ENCODE results near the gene NDUFAF3.

The NDUFAF3 gene

GRCh38 chr3:49029563-49029884 lies 7.6 kb downstream of the NDUFAF3 start:
- TF ChIP-seq CTCF (IDR thresholded peaks at IDR 0.05; ENCODE audit: borderline replicate concordance, control extremely low read depth, extremely low read depth, insufficient read depth, missing control alignments), result no peak
- DNase-seq (ENCODE audit: low spot score), result no peak
- in situ Hi-C loops (cut with MboI; ENCODE audit: low sequenced_read_pairs, unreplicated experiment), result no loop called here

- no peak for TF ChIP-seq CTCF (IDR thresholded peaks at IDR 0.05; ENCODE audit: borderline replicate concordance, control extremely low read depth, extremely low read depth, insufficient read depth, missing control alignments)
- in situ Hi-C loops (cut with MboI; ENCODE audit: low sequenced_read_pairs, unreplicated experiment), result no loop called here
- DNase-seq (ENCODE audit: low spot score), result no peak
Observed at GRCh38 chr3:49030321-49030720, 8.4 kb downstream of the NDUFAF3 start.

GRCh38 chr3:49032646-49033304 lies 10.9 kb downstream of the NDUFAF3 start:
- no peak for DNase-seq (ENCODE audit: low spot score)
- in situ Hi-C loops (cut with MboI; ENCODE audit: low sequenced_read_pairs, unreplicated experiment), result no loop called here
- TF ChIP-seq CTCF (IDR thresholded peaks at IDR 0.05; ENCODE audit: borderline replicate concordance, control extremely low read depth, extremely low read depth, insufficient read depth, missing control alignments), result no peak

GRCh38 chr3:49034650-49035049 lies 12.7 kb downstream of the NDUFAF3 start:
- in situ Hi-C loops (cut with MboI; ENCODE audit: low sequenced_read_pairs, unreplicated experiment), result no loop called here
- no peak for TF ChIP-seq CTCF (IDR thresholded peaks at IDR 0.05; ENCODE audit: borderline replicate concordance, control extremely low read depth, extremely low read depth, insufficient read depth, missing control alignments)
- no peak for DNase-seq (ENCODE audit: low spot score)

GRCh38 chr3:49035281-49035680 lies 13.4 kb downstream of the NDUFAF3 start:
- DNase-seq (ENCODE audit: low spot score), result no peak
- no peak for TF ChIP-seq CTCF (IDR thresholded peaks at IDR 0.05; ENCODE audit: borderline replicate concordance, control extremely low read depth, extremely low read depth, insufficient read depth, missing control alignments)
- in situ Hi-C loops (cut with MboI; ENCODE audit: low sequenced_read_pairs, unreplicated experiment), result no loop called here

GRCh38 chr3:49053543-49053942 lies 31.6 kb downstream of the NDUFAF3 start:
- DNase-seq (ENCODE audit: low spot score), result no peak
- in situ Hi-C loops (cut with MboI; ENCODE audit: low sequenced_read_pairs, unreplicated experiment), result no loop called here
- TF ChIP-seq CTCF (IDR thresholded peaks at IDR 0.05; ENCODE audit: borderline replicate concordance, control extremely low read depth, extremely low read depth, insufficient read depth, missing control alignments), result no peak
